Nephron (organoid): ENCODE results near the gene RHBDF2.
A peak's percentile ranks its signal among the peaks of the same experiment; 100 is the strongest.

Experiments
- H3K27ac Mint-ChIP-seq, 3 experiments: 2 replicates each; pipeline ENCODE4 v1.8.0; 2020; ENCODE audit warnings: mixed read lengths in 3 of 3, mild to moderate bottlenecking in 2 of 3, moderate library complexity in 1 of 3
- H3K27me3 Mint-ChIP-seq: 2 replicates; pipeline ENCODE4 v1.8.0; 2021; ENCODE audit warnings: low read depth, mild to moderate bottlenecking, moderate library complexity, mixed read lengths
- H3K36me3 Mint-ChIP-seq: 2 replicates; pipeline ENCODE4 v1.8.0; 2020; ENCODE audit warnings: low read depth, mixed read lengths
- H3K4me1 Mint-ChIP-seq: 2 replicates; pipeline ENCODE4 v1.8.0; 2020; ENCODE audit warnings: mixed read lengths
- H3K4me3 Mint-ChIP-seq, 3 experiments: 2 replicates each; pipeline ENCODE4 v1.8.0; 2020; ENCODE audit warnings: mild to moderate bottlenecking in 3 of 3, mixed read lengths in 3 of 3, moderate library complexity in 2 of 3
- H3K9me3 Mint-ChIP-seq: 2 replicates; pipeline ENCODE4 v1.8.0; 2020; ENCODE audit warnings: mixed read lengths
- CTCF ChIP-seq, 3 experiments: fragments of 200-600 bp; sonication (generic); IDR thresholded peaks; one replicate each; pipeline ENCODE4 v1.5.0; 2021; ENCODE audit warnings: antibody characterized with exemption in 3 of 3; ENCODE audit not compliant: unreplicated experiment in 3 of 3

Gene RHBDF2

GRCh38 chr17:76451506-76451905 lies 49.7 kb downstream of the RHBDF2 start:
- Mint-ChIP-seq H3K4me1 (peaks cover 50% of the 10 kb centered on the region), H3K27ac (peak overlapping the region in 1 of 3 experiments; percentile 56), H3K36me3 (no peaks in the 10 kb centered on the region), H3K9me3 (no peaks in the 10 kb centered on the region), H3K27me3 (no peaks in the 10 kb centered on the region), H3K4me3 (peak overlapping the region; percentile 91 to 94 (median 91))
- TF ChIP-seq CTCF (IDR thresholded peaks at IDR 0.05; ENCODE audit: unreplicated experiment in 3 of 3): no peak

GRCh38 chr17:76449126-76449525 lies 52.1 kb downstream of the RHBDF2 start:
- TF ChIP-seq CTCF (IDR thresholded peaks at IDR 0.05; ENCODE audit: unreplicated experiment in 3 of 3): no peak
- Mint-ChIP-seq H3K4me1 (peaks cover 69% of the 10 kb centered on the region), H3K4me3 (peak overlapping the region in 1 of 3 experiments; percentile 37), H3K36me3 (no peaks in the 10 kb centered on the region), H3K27ac (no peak overlapping the region), H3K9me3 (no peaks in the 10 kb centered on the region), H3K27me3 (no peaks in the 10 kb centered on the region)

- Mint-ChIP-seq H3K36me3 (no peaks in the 10 kb centered on the region), H3K27ac (no peak overlapping the region), H3K27me3 (no peaks in the 10 kb centered on the region), H3K4me1 (peaks cover 69% of the 10 kb centered on the region), H3K4me3 (peak overlapping the region in 2 of 3 experiments; percentile 32 to 53), H3K9me3 (no peaks in the 10 kb centered on the region)
- TF ChIP-seq CTCF (IDR thresholded peaks at IDR 0.05; ENCODE audit: unreplicated experiment in 3 of 3): no peak
Measured at GRCh38 chr17:76447931-76448652, 53.1 kb downstream of the RHBDF2 start.

- Mint-ChIP-seq H3K36me3 (peaks cover 5% of the 10 kb centered on the region), H3K4me1 (peaks cover 63% of the 10 kb centered on the region), H3K27ac (no peak overlapping the region), H3K9me3 (no peaks in the 10 kb centered on the region), H3K27me3 (no peaks in the 10 kb centered on the region), H3K4me3 (no peak overlapping the region)
- TF ChIP-seq CTCF (IDR thresholded peaks at IDR 0.05; ENCODE audit: unreplicated experiment in 3 of 3): no peak
Measured at GRCh38 chr17:76446449-76447231, 54.6 kb downstream of the RHBDF2 start.

GRCh38 chr17:76445697-76446448 lies 55.4 kb downstream of the RHBDF2 start:
- no peak overlapping the region for H3K4me3 Mint-ChIP-seq
- H3K4me1 Mint-ChIP-seq: peaks cover 56% of the 10 kb centered on the region
- no peak overlapping the region for H3K27ac Mint-ChIP-seq
- TF ChIP-seq CTCF (IDR thresholded peaks at IDR 0.05; ENCODE audit: unreplicated experiment in 3 of 3): no peak
- H3K27me3 Mint-ChIP-seq: no peaks in the 10 kb centered on the region
- peaks cover 5% of the 10 kb centered on the region for H3K36me3 Mint-ChIP-seq
- no peaks in the 10 kb centered on the region for H3K9me3 Mint-ChIP-seq
